Tibial artery (tissue), 4 donors: ENCODE results near the gene AKAP6.

ENCODE experiments used
- DNase-seq, 2 donors: peaks; one replicate each; pipeline ENCODE4 v3.0.0-alpha.2; 2019
- H3K27ac ChIP-seq, 2 donors: fragments of 200-600 bp; sonication (generic) in 1 of 2; 1 replicate in 1 of 2; 2 replicates in 1 of 2; pipeline ENCODE4 v1.5.1; 2018 to 2019; ENCODE audit warnings: mild to moderate bottlenecking in 1 of 2
- H3K27me3 ChIP-seq, 2 donors: fragments of 200-600 bp; sonication (generic) in 1 of 2; one replicate each; pipeline versions ENCODE4 v1.5.1 to v1.6.0; 2016 to 2019
- H3K36me3 ChIP-seq, 3 donors: fragments of 200-600 bp; sonication (generic) in 2 of 3; one replicate each; pipeline ENCODE4 v1.5.1; 2016 to 2019; ENCODE audit warnings: mild to moderate bottlenecking in 2 of 3
- H3K4me1 ChIP-seq, 4 donors: fragments of 200-600 bp; sonication (generic) in 2 of 4; 1 replicate in 3 of 4; 2 replicates in 1 of 4; pipeline ENCODE4 v1.5.1; 2016 to 2019
- H3K4me3 ChIP-seq, 2 donors: fragments of 200-600 bp; sonication (generic) in 1 of 2; 1 replicate in 1 of 2; 2 replicates in 1 of 2; pipeline ENCODE4 v1.5.1; 2018 to 2019; ENCODE audit warnings: mild to moderate bottlenecking in 2 of 2
- H3K9me3 ChIP-seq, 3 donors: fragments of 200-600 bp; sonication (generic) in 1 of 3; one replicate each; pipeline ENCODE4 v1.5.1; 2016 to 2019
- CTCF ChIP-seq, 2 experiments: fragments of 200-600 bp in 1 of 2; fragments of 450-650 bp in 1 of 2; IDR thresholded peaks; one replicate each; pipeline ENCODE4 v1.5.1; 2017 to 2019; ENCODE audit warnings: antibody characterized with exemption in 2 of 2, mild to moderate bottlenecking in 1 of 2, moderate library complexity in 1 of 2
- intact Hi-C: fragments of 100-400 bp; cut with DNase I; formaldehyde crosslinking; loops from one replicate; pipeline ENCODE4 v1.15.0; 2023; ENCODE audit warnings: low total_unique reads

The AKAP6 gene

GRCh38 chr14:32478050-32478449, 149.0 kb downstream of the AKAP6 start:
- no peaks in the 10 kb centered on the region for H3K27me3 ChIP-seq
- no peak for DNase-seq
- no peaks in the 10 kb centered on the region for H3K9me3 ChIP-seq
- peak overlapping the region; percentile 53 to 57 for H3K27ac ChIP-seq
- intact Hi-C loops, result no loop called here
- no peaks in the 10 kb centered on the region for H3K36me3 ChIP-seq
- no peak overlapping the region for H3K4me3 ChIP-seq
- H3K4me1 ChIP-seq, result peaks cover 0 to 56% (median 38%) of the 10 kb centered on the region in 4 donors
- no peak for TF ChIP-seq CTCF (IDR thresholded peaks at IDR 0.05)

GRCh38 chr14:32480337-32480736, 151.2 kb downstream of the AKAP6 start:
- Histone ChIP-seq H3K27ac (peak overlapping the region; percentile 16 to 51), H3K36me3 (no peaks in the 10 kb centered on the region), H3K9me3 (no peaks in the 10 kb centered on the region), H3K4me1 (peaks cover 0 to 37% (median 31%) of the 10 kb centered on the region in 4 donors), H3K4me3 (no peak overlapping the region), H3K27me3 (no peaks in the 10 kb centered on the region)
- TF ChIP-seq CTCF (IDR thresholded peaks at IDR 0.05), result no peak
- intact Hi-C loops, result no loop called here
- DNase-seq, result no peak

GRCh38 chr14:32481707-32482106, 152.6 kb downstream of the AKAP6 start:
- H3K4me1 ChIP-seq, result peaks cover 0 to 28% (median 25%) of the 10 kb centered on the region in 4 donors
- no peak for TF ChIP-seq CTCF (IDR thresholded peaks at IDR 0.05)
- no peaks in the 10 kb centered on the region for H3K9me3 ChIP-seq
- no peaks in the 10 kb centered on the region for H3K27me3 ChIP-seq
- no peak for DNase-seq
- H3K4me3 ChIP-seq, result no peak overlapping the region
- H3K27ac ChIP-seq, result peak overlapping the region; percentile 20 to 51
- no peaks in the 10 kb centered on the region for H3K36me3 ChIP-seq
- intact Hi-C loops, result no loop called here

GRCh38 chr14:32491416-32492016, 162.4 kb downstream of the AKAP6 start:
- Histone ChIP-seq H3K9me3 (no peaks in the 10 kb centered on the region), H3K4me3 (no peak overlapping the region), H3K27ac (peak overlapping the region in 1 of 2 donors; percentile 22), H3K36me3 (no peaks in the 10 kb centered on the region), H3K27me3 (no peaks in the 10 kb centered on the region), H3K4me1 (peaks cover 0 to 81% (median 12%) of the 10 kb centered on the region in 4 donors)
- intact Hi-C loops, result no loop called here
- no peak for TF ChIP-seq CTCF (IDR thresholded peaks at IDR 0.05)
- DNase-seq, result peak in 1 of 2 donors; percentile 28

- intact Hi-C loops, result no loop called here
- peak overlapping the region; percentile 25 to 68 for H3K27ac ChIP-seq
- TF ChIP-seq CTCF (IDR thresholded peaks at IDR 0.05), result no peak
- no peaks in the 10 kb centered on the region for H3K27me3 ChIP-seq
- peaks cover 0 to 90% (median 12%) of the 10 kb centered on the region in 4 donors for H3K4me1 ChIP-seq
- no peak overlapping the region for H3K4me3 ChIP-seq
- no peak for DNase-seq
- H3K9me3 ChIP-seq, result no peaks in the 10 kb centered on the region
- H3K36me3 ChIP-seq, result no peaks in the 10 kb centered on the region
Observed at GRCh38 chr14:32492457-32492856, 163.4 kb downstream of the AKAP6 start.
